Suprapubic skin (tissue), 4 donors: ENCODE data around the gene CHD3. TPM values are rescaled to one million over a fixed set of nuclear protein-coding genes. Genes with fewer than 3 reads are reported as not detected.

Experiments
- DNase-seq, 2 donors: peaks; one replicate each; pipeline ENCODE4 v3.0.0-alpha.2; 2019; ENCODE audit warnings: low spot score in 2 of 2
- H3K27ac ChIP-seq: fragments of 200-600 bp; sonication (generic); one replicate; pipeline ENCODE4 v1.5.1; 2019
- H3K27me3 ChIP-seq: fragments of 200-600 bp; sonication (generic); one replicate; pipeline ENCODE4 v1.5.1; 2019
- H3K36me3 ChIP-seq: fragments of 200-600 bp; sonication (generic); one replicate; pipeline ENCODE4 v1.5.1; 2019
- H3K4me1 ChIP-seq: fragments of 200-600 bp; sonication (generic); one replicate; pipeline ENCODE4 v1.5.1; 2019
- H3K4me3 ChIP-seq: fragments of 200-600 bp; sonication (generic); one replicate; pipeline ENCODE4 v1.5.1; 2019; ENCODE audit warnings: mild to moderate bottlenecking
- H3K9me3 ChIP-seq: fragments of 200-600 bp; sonication (generic); one replicate; pipeline ENCODE4 v1.5.1; 2019
- CTCF ChIP-seq, 2 donors: fragments of 200-600 bp in 1 of 2; fragments of 450-650 bp in 1 of 2; sonication (generic) in 1 of 2; IDR thresholded peaks; one replicate each; pipeline ENCODE4 v1.5.1; 2016 to 2019; ENCODE audit warnings: antibody characterized with exemption in 2 of 2, mild to moderate bottlenecking in 1 of 2, moderate library complexity in 1 of 2
- EP300 ChIP-seq: sonication (generic); formaldehyde crosslinking; IDR thresholded peaks from one replicate; pipeline ENCODE4 v1.6.1; 2017; ENCODE audit warnings: antibody characterized with exemption
- POLR2A ChIP-seq, 2 donors: fragments of 450-650 bp; IDR thresholded peaks; one replicate each; pipeline ENCODE4 v1.6.1; 2017; ENCODE audit warnings: antibody characterized with exemption in 2 of 2, mild to moderate bottlenecking in 2 of 2, moderate library complexity in 2 of 2
- POLR2AphosphoS5 ChIP-seq, 3 donors: sonication (generic); formaldehyde crosslinking; IDR thresholded peaks; one replicate each; pipeline ENCODE4 v1.6.1; 2017; ENCODE audit warnings: antibody characterized with exemption in 3 of 3
- WGBS: methylation state at CpG from one replicate; pipeline ENCODE4 v1.1.5; 2018; 5-methylcytosine and 5-hydroxymethylcytosine counted together
- total RNA-seq, 4 donors: library from RNA; depleted of rRNA; stranded (reverse); fragments of >200 nt; gene quantifications; one replicate each; pipeline ENCODE4 v1.1.0, GENCODE V29; 2016

Gene CHD3
- total RNA-seq, 4 donors from 2014 or later = 42.1 to 76.0 (median 67.7) TPM

GRCh38 chr17:7961421-7961820 is 72.8 kb downstream of the CHD3 start:
- Histone ChIP-seq H3K27me3 (peaks cover 7% of the 10 kb centered on the region), H3K36me3 (no peaks in the 10 kb centered on the region), H3K27ac (no peak overlapping the region), H3K4me1 (no peaks in the 10 kb centered on the region), H3K4me3 (no peak overlapping the region), H3K9me3 (no peaks in the 10 kb centered on the region)
- WGBS = 30% methylated on average over 2 of the region's 2 CpGs
- no peak for TF ChIP-seq CTCF (IDR thresholded peaks at IDR 0.05)
- TF ChIP-seq POLR2A (IDR thresholded peaks at IDR 0.05) = no peak
- TF ChIP-seq EP300 = no peak
- TF ChIP-seq POLR2AphosphoS5 (IDR thresholded peaks at IDR 0.05) = no peak
- DNase-seq = no peak

Other genes with a start within 250 kb of the CHD3 start
- 1 to 10 TPM in 1 of 4 donors, under 1 TPM in 3; 0.49 to 4.2 (median 0.74) TPM for gene ATP1B2, start 237.9 kb upstream of the CHD3 start, total RNA-seq
- 10 to 100 TPM; 37.2 to 77.2 (median 65.2) TPM for gene TP53, start 201.3 kb upstream of the CHD3 start, total RNA-seq
- gene WRAP53, start 200.3 kb upstream of the CHD3 start, total RNA-seq = 1 to 10 TPM; 3.9 to 7.6 (median 5.5) TPM
- gene EFNB3, start 183.6 kb upstream of the CHD3 start, total RNA-seq = 1 to 10 TPM; 6.2 to 9.2 (median 9.0) TPM
- gene DNAH2, start 171.0 kb upstream of the CHD3 start, total RNA-seq = under 1 TPM in 2 of 4 donors, not detected in 2; 0.08 to 0.19 TPM
- 10 to 100 TPM; 21.4 to 31.0 (median 26.7) TPM for gene KDM6B, start 54.6 kb upstream of the CHD3 start, total RNA-seq
- gene TMEM88, start 33.7 kb upstream of the CHD3 start, total RNA-seq = 1 to 10 TPM; 4.2 to 7.6 (median 5.1) TPM
- 10 to 100 TPM; 46.2 to 90.6 (median 47.6) TPM for gene NAA38, start 31.2 kb upstream of the CHD3 start, total RNA-seq
- gene CYB5D1, start 30.8 kb upstream of the CHD3 start, total RNA-seq = 10 to 100 TPM in 1 of 4 donors, 1 to 10 TPM in 3; 7.1 to 10.8 (median 9.8) TPM
- 10 to 100 TPM; 51.1 to 66.3 (median 57.3) TPM for gene RNF227, start 27.5 kb downstream of the CHD3 start, total RNA-seq
- gene KCNAB3, start 41.1 kb downstream of the CHD3 start, total RNA-seq = 1 to 10 TPM in 3 of 4 donors, not detected in 1; 1.9 to 7.5 (median 2.4) TPM
- 10 to 100 TPM; 39.4 to 64.1 (median 46.2) TPM for gene TRAPPC1, start 43.2 kb downstream of the CHD3 start, total RNA-seq
- 10 to 100 TPM; 23.7 to 57.0 (median 30.8) TPM for gene CNTROB, start 43.4 kb downstream of the CHD3 start, total RNA-seq
- not detected for gene GUCY2D, start 113.8 kb downstream of the CHD3 start, total RNA-seq
- 100 to 1,000 TPM in 1 of 4 donors, 10 to 100 TPM in 3; 44.8 to 156 (median 78.1) TPM for gene ALOX15B, start 150.3 kb downstream of the CHD3 start, total RNA-seq
- 100 to 1,000 TPM in 3 of 4 donors, 10 to 100 TPM in 1; 91.4 to 150 (median 119) TPM for gene ALOX12B, start 198.9 kb downstream of the CHD3 start, total RNA-seq
- 10 to 100 TPM; 44.5 to 95.3 (median 69.9) TPM for gene ALOXE3, start 229.7 kb downstream of the CHD3 start, total RNA-seq
- not detected for gene HES7, start 235.3 kb downstream of the CHD3 start, total RNA-seq